ENCODE data around the gene RAD51B.

DNA sequence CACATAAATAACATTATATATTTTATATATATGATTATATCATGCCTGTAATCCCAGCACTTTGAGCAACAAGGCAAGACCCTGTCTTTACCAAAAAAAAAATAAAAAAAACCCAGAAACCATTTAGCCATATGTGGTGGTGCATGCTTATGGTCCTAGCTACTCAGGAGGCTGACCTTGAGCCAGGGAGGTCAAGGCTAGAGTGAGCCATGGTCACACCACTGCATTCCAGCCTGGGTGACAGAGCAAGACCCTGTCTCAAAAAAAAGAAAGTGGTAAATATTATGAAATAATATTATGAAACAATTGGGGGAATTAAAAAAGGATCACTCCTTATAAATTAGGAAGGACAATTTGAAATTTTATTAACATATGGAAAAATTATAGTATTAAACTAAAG lies 16.0 kb downstream of the RAD51B start:
- TF ChIP-seq, protein P1, sequence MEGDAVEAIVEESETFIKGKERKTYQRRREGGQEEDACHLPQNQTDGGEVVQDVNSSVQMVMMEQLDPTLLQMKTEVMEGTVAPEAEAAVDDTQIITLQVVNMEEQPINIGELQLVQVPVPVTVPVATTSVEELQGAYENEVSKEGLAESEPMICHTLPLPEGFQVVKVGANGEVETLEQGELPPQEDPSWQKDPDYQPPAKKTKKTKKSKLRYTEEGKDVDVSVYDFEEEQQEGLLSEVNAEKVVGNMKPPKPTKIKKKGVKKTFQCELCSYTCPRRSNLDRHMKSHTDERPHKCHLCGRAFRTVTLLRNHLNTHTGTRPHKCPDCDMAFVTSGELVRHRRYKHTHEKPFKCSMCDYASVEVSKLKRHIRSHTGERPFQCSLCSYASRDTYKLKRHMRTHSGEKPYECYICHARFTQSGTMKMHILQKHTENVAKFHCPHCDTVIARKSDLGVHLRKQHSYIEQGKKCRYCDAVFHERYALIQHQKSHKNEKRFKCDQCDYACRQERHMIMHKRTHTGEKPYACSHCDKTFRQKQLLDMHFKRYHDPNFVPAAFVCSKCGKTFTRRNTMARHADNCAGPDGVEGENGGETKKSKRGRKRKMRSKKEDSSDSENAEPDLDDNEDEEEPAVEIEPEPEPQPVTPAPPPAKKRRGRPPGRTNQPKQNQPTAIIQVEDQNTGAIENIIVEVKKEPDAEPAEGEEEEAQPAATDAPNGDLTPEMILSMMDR (conservative IDR thresholded peaks at IDR 0.05), result no peak
- TF ChIP-seq EZH2 (IDR thresholded peaks at IDR 0.05; ENCODE audit: low read depth), result no peak
